Chondrocyte (in vitro differentiated cells): ENCODE results near the gene CAAP1. TPM values are rescaled to one million over a fixed set of nuclear protein-coding genes. Genes with fewer than 3 reads are reported as not detected.
"Not testable (repeated sequence)": the region's sequence is repeated elsewhere in the genome, so short reads cannot be mapped to it uniquely, and the experiment has no call there.

Experiments used
- DNase-seq: peaks from one replicate; pipeline ENCODE4 v3.0.0; 2021; ENCODE audit warnings: mixed read lengths, low spot score
- H3K27ac Mint-ChIP-seq: one replicate; pipeline ENCODE4 v1.8.0; 2021; ENCODE audit warnings: mild to moderate bottlenecking, moderate library complexity, mixed read lengths; ENCODE audit not compliant: unreplicated experiment
- H3K27me3 Mint-ChIP-seq: 2 replicates; pipeline ENCODE4 v1.8.0; 2021; ENCODE audit warnings: low read depth, mixed read lengths
- H3K36me3 Mint-ChIP-seq: 2 replicates; pipeline ENCODE4 v1.8.0; 2021; ENCODE audit warnings: low read depth, mixed read lengths
- H3K4me1 Mint-ChIP-seq: 2 replicates; pipeline ENCODE4 v1.8.0; 2021; ENCODE audit warnings: low read depth, mild to moderate bottlenecking, mixed read lengths
- H3K4me3 Mint-ChIP-seq: one replicate; pipeline ENCODE4 v1.8.0; 2021; ENCODE audit warnings: mild to moderate bottlenecking, moderate library complexity, mixed read lengths; ENCODE audit not compliant: unreplicated experiment
- H3K9me3 Mint-ChIP-seq: 2 replicates; pipeline ENCODE4 v1.8.0; 2021; ENCODE audit warnings: low read depth, mixed read lengths
- total RNA-seq: library from RNA; stranded (reverse); gene quantifications from 3 replicates; pipeline ENCODE4 v1.2.1, GENCODE V29; 2021
- TF ChIP-seq, protein P1 (sequence below): fragments of 200-600 bp; sonication (generic); IDR thresholded peaks from 2 replicates; pipeline ENCODE4 v1.5.0; 2021; ENCODE audit warnings: antibody characterized with exemption, mild to moderate bottlenecking, moderate library complexity

Gene CAAP1
- total RNA-seq, 1 donor from 2014 or later: 16.1 TPM

DNA sequence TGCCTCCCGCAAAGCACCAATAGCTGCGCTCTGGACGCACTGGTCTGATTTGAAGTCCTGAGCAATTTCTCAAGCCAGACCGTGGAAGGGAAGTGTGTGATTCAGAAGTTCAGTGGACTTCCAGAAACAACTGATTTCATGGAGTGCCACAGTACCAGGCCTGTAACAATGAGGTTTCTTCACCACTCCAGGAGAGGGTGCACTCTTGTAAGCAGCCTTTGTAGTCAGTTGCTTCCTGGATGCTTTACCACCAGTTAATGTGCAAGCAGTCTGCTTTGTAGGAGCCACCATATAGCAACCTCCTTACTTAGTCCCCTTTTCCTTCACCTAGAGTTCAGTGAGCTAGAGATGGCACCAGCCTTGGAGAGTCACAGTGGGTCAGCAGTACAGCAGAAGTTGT lies 12.3 kb downstream of the CAAP1 start:
- H3K4me3 Mint-ChIP-seq: no peak overlapping the region
- H3K36me3 Mint-ChIP-seq: peaks cover 35% of the 10 kb centered on the region

DNA sequence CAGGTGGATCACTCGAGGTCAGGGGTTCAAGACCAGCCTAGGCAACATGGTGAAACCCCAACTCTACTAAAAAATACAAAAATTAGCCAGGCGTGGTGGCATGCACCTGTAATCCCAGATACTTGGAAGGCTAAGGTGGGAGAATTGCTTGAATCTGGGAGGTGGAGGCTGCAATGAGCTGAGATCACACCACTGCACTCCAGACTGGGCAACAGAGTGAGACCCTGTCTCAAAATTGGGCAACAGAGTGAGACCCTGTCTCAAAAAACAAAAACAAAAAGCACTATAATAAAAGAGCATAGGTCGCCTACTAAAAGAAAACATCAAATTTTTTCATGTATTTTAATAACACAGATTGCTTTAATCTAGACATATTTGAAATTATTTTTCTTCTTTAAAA lies 17.4 kb downstream of the CAAP1 start:
- H3K27me3 Mint-ChIP-seq, H3K4me3 Mint-ChIP-seq, DNase-seq, H3K27ac Mint-ChIP-seq, H3K4me1 Mint-ChIP-seq: not testable (repeated sequence)
- peaks cover 11% of the 10 kb centered on the region for H3K9me3 Mint-ChIP-seq
- peaks cover 21% of the 10 kb centered on the region for H3K36me3 Mint-ChIP-seq

More for the DNA sequence above, 12.3 kb downstream of the CAAP1 start:
- Mint-ChIP-seq H3K27me3 (no peaks in the 10 kb centered on the region), H3K4me1 (no peaks in the 10 kb centered on the region), H3K27ac (no peak overlapping the region), H3K9me3 (peaks cover 11% of the 10 kb centered on the region)
- TF ChIP-seq, protein P1, sequence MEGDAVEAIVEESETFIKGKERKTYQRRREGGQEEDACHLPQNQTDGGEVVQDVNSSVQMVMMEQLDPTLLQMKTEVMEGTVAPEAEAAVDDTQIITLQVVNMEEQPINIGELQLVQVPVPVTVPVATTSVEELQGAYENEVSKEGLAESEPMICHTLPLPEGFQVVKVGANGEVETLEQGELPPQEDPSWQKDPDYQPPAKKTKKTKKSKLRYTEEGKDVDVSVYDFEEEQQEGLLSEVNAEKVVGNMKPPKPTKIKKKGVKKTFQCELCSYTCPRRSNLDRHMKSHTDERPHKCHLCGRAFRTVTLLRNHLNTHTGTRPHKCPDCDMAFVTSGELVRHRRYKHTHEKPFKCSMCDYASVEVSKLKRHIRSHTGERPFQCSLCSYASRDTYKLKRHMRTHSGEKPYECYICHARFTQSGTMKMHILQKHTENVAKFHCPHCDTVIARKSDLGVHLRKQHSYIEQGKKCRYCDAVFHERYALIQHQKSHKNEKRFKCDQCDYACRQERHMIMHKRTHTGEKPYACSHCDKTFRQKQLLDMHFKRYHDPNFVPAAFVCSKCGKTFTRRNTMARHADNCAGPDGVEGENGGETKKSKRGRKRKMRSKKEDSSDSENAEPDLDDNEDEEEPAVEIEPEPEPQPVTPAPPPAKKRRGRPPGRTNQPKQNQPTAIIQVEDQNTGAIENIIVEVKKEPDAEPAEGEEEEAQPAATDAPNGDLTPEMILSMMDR: no peak
- DNase-seq: no peak

GRCh38 chr9:26870292-26870691 lies 22.3 kb downstream of the CAAP1 start:
- no peaks in the 10 kb centered on the region for H3K27me3 Mint-ChIP-seq
- TF ChIP-seq, protein P1: no peak
- no peaks in the 10 kb centered on the region for H3K4me1 Mint-ChIP-seq
- H3K36me3 Mint-ChIP-seq: peaks cover 2% of the 10 kb centered on the region
- H3K4me3 Mint-ChIP-seq: no peak overlapping the region
- DNase-seq: no peak
- H3K27ac Mint-ChIP-seq: no peak overlapping the region
- no peaks in the 10 kb centered on the region for H3K9me3 Mint-ChIP-seq

DNA sequence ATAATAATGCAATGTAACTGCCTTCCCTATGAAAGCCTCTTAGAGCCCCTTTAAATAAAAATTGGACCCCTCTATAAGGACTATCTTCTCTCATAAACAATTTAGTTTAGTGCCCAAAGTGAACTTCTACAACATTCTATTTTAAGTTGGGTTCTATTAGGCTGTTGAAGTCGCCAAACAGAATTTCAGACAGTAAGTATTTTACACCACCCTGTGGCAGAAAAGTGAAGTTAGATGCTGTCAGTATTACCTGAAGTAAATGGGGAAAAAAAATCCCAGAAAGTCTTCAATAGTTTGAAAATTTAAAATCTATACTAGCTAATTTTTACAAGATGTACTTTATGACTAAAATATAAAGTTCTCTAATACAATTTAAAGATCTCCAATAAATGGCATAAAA lies 29.5 kb downstream of the CAAP1 start:
- TF ChIP-seq, protein P1: peak; percentile 81
- Mint-ChIP-seq H3K36me3 (peaks cover 6% of the 10 kb centered on the region), H3K27me3 (no peaks in the 10 kb centered on the region), H3K9me3 (no peaks in the 10 kb centered on the region), H3K27ac (no peak overlapping the region), H3K4me3 (no peak overlapping the region), H3K4me1 (no peaks in the 10 kb centered on the region)
- no peak for DNase-seq

GRCh38 chr9:26856413-26857032 lies 36.1 kb downstream of the CAAP1 start:
- H3K4me3 Mint-ChIP-seq: no peak overlapping the region
- no peak for DNase-seq
- H3K36me3 Mint-ChIP-seq: peaks cover 13% of the 10 kb centered on the region
- H3K27me3 Mint-ChIP-seq: no peaks in the 10 kb centered on the region
- TF ChIP-seq, protein P1: peak; percentile 76
- H3K4me1 Mint-ChIP-seq: no peaks in the 10 kb centered on the region
- H3K9me3 Mint-ChIP-seq: peaks cover 3% of the 10 kb centered on the region
- H3K27ac Mint-ChIP-seq: no peak overlapping the region

GRCh38 chr9:26850995-26851394 lies 41.6 kb downstream of the CAAP1 start:
- Mint-ChIP-seq H3K27ac (no peak overlapping the region), H3K4me1 (no peaks in the 10 kb centered on the region), H3K9me3 (no peaks in the 10 kb centered on the region), H3K36me3 (peaks cover 7% of the 10 kb centered on the region), H3K27me3 (no peaks in the 10 kb centered on the region), H3K4me3 (no peak overlapping the region)
- DNase-seq: no peak
- TF ChIP-seq, protein P1: no peak
